HG03039 (cell line): Measurements from ENCODE around the gene ROPN1B.
"Not testable (repeated sequence)": the region's sequence is repeated elsewhere in the genome, so short reads cannot be mapped to it uniquely, and the experiment has no call there.

ENCODE experiments used
- ATAC-seq: cut with Tn5 transposase; IDR thresholded peaks from one replicate; pipeline ENCODE4 v1.9.1; 2021; ENCODE audit warnings: mild to moderate bottlenecking, moderate library complexity; ENCODE audit not compliant: unreplicated experiment

ROPN1B gene

GRCh38 chr3:125957674-125958510 lies 11.1 kb upstream of the ROPN1B start:
- no peak for ATAC-seq

- no peak for ATAC-seq
Observed at GRCh38 chr3:125958511-125959316, 10.3 kb upstream of the ROPN1B start.

- ATAC-seq: no peak
Observed at GRCh38 chr3:125959317-125960065, 9.5 kb upstream of the ROPN1B start.

GRCh38 chr3:125960066-125960424 lies 8.9 kb upstream of the ROPN1B start:
- no peak for ATAC-seq

DNA sequence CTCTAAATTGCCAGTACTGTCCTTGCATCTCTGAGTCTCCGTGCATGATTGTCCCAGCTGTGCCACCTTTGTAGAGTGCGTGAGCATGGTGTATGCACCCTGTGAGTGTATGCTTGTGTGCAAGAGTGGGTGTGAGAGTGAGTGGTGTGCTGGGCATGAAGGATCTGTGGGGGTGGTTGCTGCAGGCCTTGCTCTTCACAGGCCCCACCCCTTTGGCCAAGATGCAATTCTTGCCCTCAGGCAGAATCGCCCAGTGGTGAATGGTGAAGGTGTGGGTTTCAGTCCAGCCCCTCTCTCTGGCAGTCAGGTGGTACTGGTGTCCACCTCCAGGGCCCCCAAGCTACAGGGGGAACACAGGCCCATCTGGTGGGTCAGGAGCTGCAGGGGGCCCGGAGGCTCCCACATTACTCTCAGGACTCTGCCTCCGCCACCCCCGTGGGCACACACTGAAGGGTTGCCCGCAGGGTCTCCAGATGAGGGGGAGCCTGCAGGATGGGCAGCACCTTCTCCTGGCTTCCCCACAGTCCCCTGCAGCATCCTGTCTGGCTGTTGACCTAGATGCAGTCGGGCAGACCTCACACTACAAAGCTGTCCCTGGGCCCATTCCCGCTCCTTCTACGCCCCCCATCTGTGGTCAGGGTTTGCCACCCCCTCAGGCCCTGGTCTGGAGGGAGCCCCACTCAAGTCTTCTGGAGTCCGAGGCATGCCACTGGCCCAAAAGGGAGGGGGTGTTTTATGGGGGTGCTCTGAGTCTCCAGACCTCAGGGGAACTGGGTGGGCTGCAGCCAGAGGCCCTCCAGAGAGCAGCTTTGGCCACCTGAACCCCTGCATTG lies 8.3 kb upstream of the ROPN1B start:
- no peak for ATAC-seq

DNA sequence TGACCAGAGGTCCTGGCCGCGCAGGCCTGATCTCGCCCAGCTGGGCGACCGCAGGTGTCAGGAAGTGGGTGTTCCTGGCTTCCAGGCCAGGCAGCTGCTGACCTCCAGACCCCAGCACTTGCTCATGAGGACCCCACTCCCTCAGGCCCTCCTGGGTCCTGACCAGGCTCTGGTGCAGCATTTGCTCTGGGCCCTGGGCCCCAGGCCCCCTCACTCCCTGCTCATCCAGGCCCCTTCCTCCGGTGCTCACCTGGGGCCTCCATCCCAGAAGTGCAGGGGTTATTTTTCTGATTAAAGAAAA lies 7.7 kb upstream of the ROPN1B start:
- ATAC-seq: no peak

- not testable (repeated sequence) for ATAC-seq
Observed at GRCh38 chr3:125963834-125964233, 5.1 kb upstream of the ROPN1B start.

DNA sequence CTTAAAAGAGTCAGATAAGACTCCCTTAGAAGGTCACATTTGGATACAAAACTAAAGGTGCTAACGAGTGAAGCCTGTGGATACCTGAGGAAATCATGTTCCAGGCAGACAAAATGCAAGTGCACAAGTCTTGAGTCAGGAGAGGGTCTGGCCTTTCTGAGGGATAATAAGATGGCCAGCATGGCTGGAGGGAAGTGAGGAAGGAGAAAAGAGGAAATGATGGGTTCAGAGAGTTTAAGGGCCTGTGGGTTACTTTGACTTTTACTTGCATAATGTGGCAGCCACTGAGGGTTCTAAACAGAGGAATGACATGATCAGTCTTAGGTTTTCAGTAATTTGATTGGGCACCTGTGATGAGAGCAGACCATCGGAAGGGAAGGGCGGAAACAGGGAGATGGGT lies 3.5 kb upstream of the ROPN1B start:
- ATAC-seq: no peak

DNA sequence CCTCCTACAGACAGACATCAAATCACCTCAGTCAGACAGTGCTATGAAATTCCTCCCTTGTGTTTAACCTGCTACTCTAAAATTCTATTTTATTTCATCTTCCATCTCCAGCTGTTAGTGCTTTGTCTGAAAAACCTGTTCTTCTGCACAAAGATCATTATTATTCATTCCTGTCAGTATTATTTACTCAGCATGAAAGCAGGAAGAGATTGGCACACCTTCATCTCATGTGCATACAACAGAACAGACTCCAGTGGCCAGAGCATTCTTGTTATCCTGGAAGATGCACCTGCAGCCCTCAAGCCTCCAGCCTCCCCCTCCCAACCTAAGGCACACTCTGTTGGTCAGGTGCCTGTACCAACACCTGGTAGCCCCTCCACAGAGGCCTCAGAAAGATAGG lies 1.8 kb upstream of the ROPN1B start:
- no peak for ATAC-seq

DNA sequence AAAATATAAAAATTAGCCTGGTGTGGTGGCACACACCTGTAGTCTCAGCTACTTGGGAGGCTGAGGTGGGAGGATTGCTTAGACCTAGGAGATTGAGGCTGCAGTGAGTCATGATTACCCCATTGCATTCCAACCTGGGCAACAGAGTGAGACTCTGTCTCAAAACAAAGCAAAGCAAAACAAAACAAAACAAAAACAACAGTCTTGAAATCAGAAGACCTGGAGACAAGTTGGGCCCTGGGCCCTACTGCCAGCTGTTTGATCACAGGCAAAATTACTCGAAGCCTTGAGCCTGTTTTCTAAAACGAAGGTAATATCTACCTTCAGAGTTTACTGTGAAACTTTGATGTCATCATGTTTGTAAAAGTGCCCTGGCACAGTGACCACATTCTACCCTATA lies 857 bp upstream of the ROPN1B start:
- ATAC-seq: not testable (repeated sequence)

- not testable (repeated sequence) for ATAC-seq
Observed at GRCh38 chr3:125971997-125972944, 3.3 kb downstream of the ROPN1B start.

DNA sequence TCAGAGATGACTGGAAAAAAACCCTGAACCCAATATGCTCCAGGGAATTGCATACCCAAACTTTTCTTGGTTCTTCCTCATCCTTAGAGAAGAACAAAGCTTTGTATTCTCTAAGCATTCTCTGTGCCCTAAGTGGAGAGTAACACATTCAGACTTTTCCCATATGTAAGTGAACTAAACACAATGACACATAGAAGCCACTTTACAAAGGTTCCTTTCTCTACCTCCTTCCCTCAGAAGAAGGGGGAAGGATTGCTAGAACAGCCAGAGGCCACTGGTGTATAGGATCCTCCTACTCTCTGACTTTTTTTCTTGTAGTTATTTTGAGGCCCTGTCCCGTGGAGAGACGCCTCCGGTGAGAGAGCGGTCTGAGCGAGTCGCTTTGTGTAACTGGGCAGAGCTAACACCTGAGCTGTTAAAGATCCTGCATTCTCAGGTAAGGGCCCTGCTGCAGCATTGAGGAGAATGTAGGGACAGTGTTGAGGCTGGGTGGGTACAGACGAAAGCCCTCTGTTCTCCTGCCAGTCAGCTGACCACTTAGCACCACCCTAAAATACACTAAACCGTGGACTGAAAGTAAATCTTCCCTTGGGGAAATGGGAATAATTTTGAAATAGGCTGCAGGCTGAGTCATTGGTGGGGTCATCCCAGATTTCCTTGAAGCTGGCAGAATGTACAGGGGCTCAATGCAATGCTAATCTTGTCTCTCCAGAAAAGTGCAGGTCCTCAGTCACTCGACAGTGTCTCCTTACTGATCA lies 6.4 kb downstream of the ROPN1B start:
- ATAC-seq: not testable (repeated sequence)

- ATAC-seq: not testable (repeated sequence)
Observed at GRCh38 chr3:125976003-125976390, 7.0 kb downstream of the ROPN1B start.

DNA sequence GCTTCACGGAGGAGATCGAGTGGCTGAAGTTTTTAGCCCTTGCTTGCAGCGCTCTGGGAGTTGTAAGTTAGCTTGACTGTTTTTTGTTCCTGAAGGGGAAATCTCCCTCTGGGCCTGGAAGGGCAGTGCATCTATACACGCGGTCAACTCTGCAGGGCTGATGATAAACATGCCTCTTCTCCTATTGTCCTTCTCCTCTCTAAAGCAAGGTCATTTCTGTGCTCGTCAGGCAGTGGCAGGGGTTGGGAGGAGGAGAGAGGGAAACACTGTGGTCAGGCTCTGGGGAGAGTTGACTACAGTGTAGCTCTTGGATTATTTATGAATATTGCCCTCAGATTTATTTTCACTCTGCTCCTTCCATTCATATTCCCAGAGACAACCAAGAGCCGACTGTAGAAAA lies 8.1 kb downstream of the ROPN1B start:
- not testable (repeated sequence) for ATAC-seq

DNA sequence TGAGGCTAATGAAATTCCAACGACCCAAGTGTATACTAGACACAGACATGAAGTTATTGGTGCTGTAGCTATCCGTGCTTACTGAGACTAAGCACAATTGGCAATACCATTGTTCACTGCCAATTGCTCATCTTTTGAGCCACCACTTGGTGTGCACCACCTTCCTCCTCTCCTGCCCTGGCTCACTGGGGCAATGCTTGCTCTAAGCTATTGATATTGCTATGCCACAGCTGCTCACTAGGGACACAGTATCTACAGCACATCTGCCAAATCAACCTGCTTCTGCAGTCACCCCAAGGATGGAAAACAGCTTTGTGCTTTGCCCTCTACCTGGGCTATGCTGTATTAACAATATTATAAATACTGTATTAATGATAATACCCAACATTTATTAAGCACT lies 16.0 kb downstream of the ROPN1B start:
- ATAC-seq: not testable (repeated sequence)

GRCh38 chr3:125990253-125990970 lies 21.4 kb downstream of the ROPN1B start:
- peak; percentile 91 for ATAC-seq

- not testable (repeated sequence) for ATAC-seq
Observed at GRCh38 chr3:125996751-125997150, 27.8 kb downstream of the ROPN1B start.

- ATAC-seq: no peak
Observed at GRCh38 chr3:126002189-126002588, 33.2 kb downstream of the ROPN1B start.
